GM19395 (cell line): Measurements from ENCODE around the gene TCERG1L.
"Not testable (repeated sequence)": the region's sequence is repeated elsewhere in the genome, so short reads cannot be mapped to it uniquely, and the experiment has no call there.

ENCODE experiments used
- ATAC-seq: cut with Tn5 transposase; IDR thresholded peaks from one replicate; pipeline ENCODE4 v1.9.1; 2021; ENCODE audit warnings: mild to moderate bottlenecking, moderate library complexity; ENCODE audit not compliant: unreplicated experiment

The TCERG1L gene

DNA sequence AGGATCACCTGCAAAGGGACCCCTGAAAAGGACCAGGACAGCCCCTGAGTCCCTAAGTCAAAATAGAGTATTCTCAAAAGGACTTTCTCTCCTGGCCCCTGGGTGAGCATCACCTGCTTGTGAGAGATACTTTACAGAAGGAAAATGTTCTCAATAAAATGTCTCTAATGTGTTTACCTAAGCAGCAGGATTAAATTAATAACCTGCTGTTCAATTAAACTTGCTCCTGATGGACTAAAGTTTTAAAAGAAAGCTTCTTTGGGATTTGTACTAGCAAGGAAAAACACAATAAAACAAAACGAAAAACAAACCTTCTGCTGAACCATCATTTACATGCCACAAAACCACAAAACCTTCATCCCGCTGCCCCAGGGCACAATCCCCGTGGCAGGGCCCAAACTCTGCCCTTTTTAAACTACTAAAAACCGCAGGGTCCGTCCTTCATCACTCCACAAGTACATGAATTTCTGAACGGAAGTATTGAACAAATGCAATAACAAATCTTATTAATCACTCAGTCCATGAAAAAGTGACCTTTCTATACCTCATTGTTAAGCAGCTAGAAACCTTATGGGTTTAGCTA is 197.7 kb downstream of the TCERG1L start:
- ATAC-seq: no peak

- ATAC-seq: no peak
Measured at GRCh38 chr10:131113165-131113564, 198.4 kb downstream of the TCERG1L start.

GRCh38 chr10:131112691-131113090 is 198.8 kb downstream of the TCERG1L start:
- ATAC-seq: no peak

GRCh38 chr10:131111471-131112080 is 199.9 kb downstream of the TCERG1L start:
- no peak for ATAC-seq

GRCh38 chr10:131111007-131111406 is 200.5 kb downstream of the TCERG1L start:
- no peak for ATAC-seq

- no peak for ATAC-seq
Measured at GRCh38 chr10:131110241-131110783, 201.2 kb downstream of the TCERG1L start.

DNA sequence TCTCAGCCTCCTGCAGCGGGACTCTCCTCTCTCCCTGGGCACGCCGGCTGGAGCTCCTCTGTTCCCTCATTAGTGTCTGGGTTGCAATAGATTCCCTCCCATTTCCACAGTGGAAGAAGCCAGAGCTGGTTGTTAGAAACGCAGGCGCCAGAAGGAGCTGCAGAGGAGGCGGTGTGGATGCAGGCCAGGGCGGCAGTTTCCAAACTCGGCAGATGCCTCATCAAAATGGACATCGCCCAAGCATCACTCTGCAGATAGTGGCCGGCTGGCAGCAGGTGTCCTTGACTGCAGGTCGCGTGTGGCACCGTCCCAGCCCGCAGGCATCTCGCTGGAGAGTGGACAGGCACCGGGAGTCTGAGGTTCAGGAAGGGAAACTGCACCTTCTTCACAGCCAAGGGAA is 201.8 kb downstream of the TCERG1L start:
- no peak for ATAC-seq

DNA sequence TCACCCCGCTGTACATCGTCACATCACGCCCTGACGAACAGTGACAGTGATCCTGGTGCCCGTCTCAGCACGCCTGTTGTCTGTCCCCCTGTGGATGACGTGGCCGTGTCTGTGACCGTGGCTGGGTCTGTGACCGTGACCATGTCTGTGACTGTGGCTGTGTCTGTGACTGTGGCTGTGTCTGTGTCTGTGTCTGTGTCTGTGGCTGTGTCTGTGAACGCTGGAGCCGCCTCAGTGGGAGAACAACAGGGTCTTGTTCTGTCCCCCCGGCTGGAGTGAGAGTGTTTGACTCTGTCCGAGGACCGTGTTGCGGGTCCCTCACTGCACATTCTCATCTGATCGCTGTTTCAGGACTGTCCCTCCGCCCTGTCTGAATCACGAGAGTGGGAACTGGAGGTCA is 202.2 kb downstream of the TCERG1L start:
- ATAC-seq: no peak

- no peak for ATAC-seq
Measured at GRCh38 chr10:131107970-131108369, 203.6 kb downstream of the TCERG1L start.

DNA sequence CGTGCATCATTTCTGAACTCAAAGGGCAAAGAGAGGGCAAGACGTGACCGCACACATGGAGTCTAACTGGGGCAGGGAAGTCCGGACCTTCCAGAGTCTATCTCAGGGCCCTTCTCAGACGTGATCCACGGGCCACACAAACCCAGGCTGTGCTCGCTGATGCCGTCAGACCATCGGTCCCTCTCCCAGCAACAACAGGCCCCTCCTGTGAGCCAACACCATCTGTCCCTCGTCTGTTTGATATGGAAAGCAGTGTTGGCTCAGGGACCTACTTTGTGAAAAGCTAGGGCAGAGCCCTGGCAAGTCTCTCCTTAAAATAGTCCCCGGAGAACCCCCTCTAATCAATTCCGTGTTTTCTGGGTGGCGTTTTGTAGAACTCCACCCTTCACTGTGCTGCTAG is 208.8 kb downstream of the TCERG1L start:
- no peak for ATAC-seq

GRCh38 chr10:131102147-131102546 is 209.4 kb downstream of the TCERG1L start:
- no peak for ATAC-seq

DNA sequence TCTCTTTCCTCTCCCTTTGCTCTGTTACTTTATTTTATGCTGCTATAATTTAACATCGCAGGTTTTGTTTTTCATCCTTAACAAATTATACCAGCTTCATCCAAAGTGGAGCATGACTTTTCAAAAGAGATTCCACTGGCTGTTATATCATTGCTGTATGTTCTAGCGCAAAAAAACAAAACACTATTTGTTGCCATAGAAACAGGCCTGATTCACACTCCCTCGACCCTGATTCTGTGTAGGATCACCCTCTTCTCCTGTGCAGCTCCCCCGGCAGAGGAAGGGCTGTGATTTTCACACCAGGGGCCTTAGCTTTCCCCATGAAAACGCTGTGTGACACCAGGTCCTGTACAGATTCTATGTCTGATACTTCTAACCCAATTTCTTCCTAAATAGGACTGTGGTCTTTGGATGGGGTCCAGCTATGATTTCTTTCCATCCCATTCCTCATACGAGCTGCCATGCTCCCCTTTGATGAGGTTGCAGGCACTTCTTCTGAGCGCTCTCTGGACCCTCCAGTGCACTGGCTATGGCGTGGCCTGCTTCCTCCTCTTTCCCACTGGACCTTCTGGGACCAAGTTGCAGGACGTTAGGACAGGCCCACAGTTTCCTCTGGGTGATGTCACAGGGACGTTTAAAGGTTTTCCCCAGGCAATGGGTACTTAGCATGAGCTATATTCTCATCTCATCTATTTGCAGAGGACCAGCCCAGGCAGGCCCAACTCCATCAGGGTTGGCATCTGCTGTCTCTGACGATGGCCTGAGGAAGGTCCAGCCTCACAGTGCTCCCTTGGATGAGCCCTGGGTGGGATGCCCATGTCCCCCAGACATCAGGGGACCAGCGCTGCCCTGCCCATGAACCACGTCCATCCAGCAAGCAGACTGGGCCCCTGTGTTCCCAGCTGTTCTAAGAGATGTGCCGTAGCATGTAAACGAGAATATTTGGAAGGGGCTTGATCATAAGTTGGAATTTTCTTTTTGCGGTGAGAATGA is 210.8 kb downstream of the TCERG1L start:
- ATAC-seq: not testable (repeated sequence)

- no peak for ATAC-seq
Measured at GRCh38 chr10:131099028-131099726, 212.3 kb downstream of the TCERG1L start.

- no peak for ATAC-seq
Measured at GRCh38 chr10:131098416-131098952, 213.0 kb downstream of the TCERG1L start.

GRCh38 chr10:131096031-131096430 is 215.5 kb downstream of the TCERG1L start:
- ATAC-seq: no peak

GRCh38 chr10:131095313-131095580 is 216.3 kb downstream of the TCERG1L start:
- ATAC-seq: no peak

GRCh38 chr10:131094527-131095312 is 216.8 kb downstream of the TCERG1L start:
- no peak for ATAC-seq

DNA sequence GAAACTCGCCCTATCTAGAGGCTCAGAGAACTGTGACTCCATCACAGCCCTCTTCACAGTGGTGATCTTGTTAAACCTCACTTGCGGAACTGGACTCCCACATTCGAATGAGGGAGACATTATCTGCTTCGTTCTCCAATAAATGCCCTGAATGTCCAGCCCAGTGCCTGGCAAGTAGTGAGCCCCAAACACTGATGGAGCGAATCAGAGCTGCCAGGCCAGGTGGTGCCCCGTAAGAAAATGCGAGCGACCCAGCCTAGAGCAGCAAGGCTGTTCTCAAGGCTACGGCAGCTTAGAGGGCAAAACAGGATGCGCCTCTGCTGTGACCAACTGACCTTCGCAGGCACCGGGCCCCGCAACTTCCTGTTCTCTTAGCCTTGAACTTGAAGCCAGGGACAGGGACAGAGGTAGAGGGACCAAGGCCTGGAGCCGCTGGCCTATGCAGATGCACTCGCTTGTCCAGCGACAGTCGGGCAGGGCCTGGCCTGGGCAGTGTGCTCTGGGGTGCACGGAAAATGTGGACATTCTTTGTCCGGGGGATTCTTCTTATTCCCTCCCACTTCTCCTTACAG is 217.6 kb downstream of the TCERG1L start:
- no peak for ATAC-seq

- no peak for ATAC-seq
Measured at GRCh38 chr10:131093346-131093745, 218.2 kb downstream of the TCERG1L start.

- ATAC-seq: no peak
Measured at GRCh38 chr10:131092876-131093275, 218.6 kb downstream of the TCERG1L start.
